Endodermal cell (in vitro differentiated cells): ENCODE measurements around the gene BCKDHA. TPM values are rescaled to one million over a fixed set of nuclear protein-coding genes. Genes with fewer than 3 reads are reported as not detected.

Source experiments
- DNase-seq: peaks from one replicate; pipeline ENCODE4 v3.0.0-alpha.2; 2017
- H3K27ac ChIP-seq: 2 replicates; pipeline ENCODE4 v1.5.1; 2013; ENCODE audit warnings: mild to moderate bottlenecking, low read depth, low read length, moderate library complexity
- H3K27me3 ChIP-seq: 2 replicates; pipeline ENCODE4 v1.6.1; 2013; ENCODE audit warnings: mild to moderate bottlenecking, low read length, moderate library complexity; ENCODE audit not compliant: insufficient read depth, control insufficient read depth, poor library complexity, severe bottlenecking
- H3K36me3 ChIP-seq: 2 replicates; pipeline ENCODE4 v1.7.0; 2013; ENCODE audit warnings: mild to moderate bottlenecking, low read length, moderate library complexity; ENCODE audit not compliant: control insufficient read depth, insufficient read depth
- H3K4me1 ChIP-seq: one replicate; pipeline ENCODE4 v1.7.0; 2013; ENCODE audit warnings: low read length; ENCODE audit not compliant: control insufficient read depth, insufficient read depth
- H3K4me3 ChIP-seq: 2 replicates; pipeline ENCODE4 v1.5.1; 2013; ENCODE audit warnings: mild to moderate bottlenecking, low read length, moderate library complexity
- H3K9ac ChIP-seq: 2 replicates; pipeline ENCODE4 v1.6.1; 2013; ENCODE audit warnings: mild to moderate bottlenecking, low read length, moderate library complexity; ENCODE audit not compliant: poor library complexity, severe bottlenecking; ENCODE audit errors: extremely low read depth
- H3K9me3 ChIP-seq: 2 replicates; pipeline ENCODE4 v1.6.1; 2013; ENCODE audit warnings: mild to moderate bottlenecking, low read length, moderate library complexity; ENCODE audit not compliant: control insufficient read depth
- H3K27ac Mint-ChIP-seq: 2 replicates; pipeline ENCODE4 v1.8.0; 2020; ENCODE audit warnings: mixed read lengths
- H3K27me3 Mint-ChIP-seq: 2 replicates; pipeline ENCODE4 v1.8.0; 2021; ENCODE audit warnings: mild to moderate bottlenecking, mixed read lengths; ENCODE audit not compliant: insufficient read depth
- H3K36me3 Mint-ChIP-seq: 2 replicates; pipeline ENCODE4 v1.8.0; 2020; ENCODE audit warnings: low read depth, mixed read lengths
- H3K4me1 Mint-ChIP-seq: 2 replicates; pipeline ENCODE4 v1.8.0; 2020; ENCODE audit warnings: mixed read lengths
- H3K4me3 Mint-ChIP-seq: 2 replicates; pipeline ENCODE4 v1.8.0; 2020; ENCODE audit warnings: mild to moderate bottlenecking, moderate library complexity, mixed read lengths
- H3K9me3 Mint-ChIP-seq: 2 replicates; pipeline ENCODE4 v1.8.0; 2020; ENCODE audit warnings: mild to moderate bottlenecking, mixed read lengths
- CTCF ChIP-seq: fragments of 200-600 bp; sonication (generic); conservative IDR thresholded peaks from 2 replicates; pipeline ENCODE4 v1.5.0; 2021; ENCODE audit warnings: antibody characterized with exemption, mild to moderate bottlenecking
- whole genome bisulfite sequencing, 2 experiments: methylation state at CpG; one replicate each; pipeline versions ENCODE4 v1.1.5 to v1.1.7; 2013; ENCODE audit warnings: missing lambda C conversion rate in 2 of 2, mixed read lengths in 1 of 2; ENCODE audit not compliant: insufficient coverage in 1 of 2, insufficient read length in 1 of 2; 5-methylcytosine and 5-hydroxymethylcytosine counted together
- total RNA-seq, 2 donors: library from RNA; stranded (reverse); fragmentation: NEBNext Ultra II Directional in 1 of 2; extraction: Animal tissue kit (Norgen Biotek cat#: 25700) in 1 of 2; gene quantifications; 2 replicates in 1 of 2; 3 replicates in 1 of 2; pipeline ENCODE4 v1.2.1, GENCODE V29; 2021

Gene BCKDHA
- total RNA-seq, 2 donors from 2014 or later = 18.0 to 21.6 TPM

- H3K36me3 ChIP-seq = peaks cover 9% of the 10 kb centered on the region
- H3K27ac ChIP-seq = no peak overlapping the region
- TF ChIP-seq CTCF = no peak
- no peaks in the 10 kb centered on the region for H3K9me3 ChIP-seq
- Mint-ChIP-seq H3K27ac (no peak overlapping the region), H3K9me3 (no peaks in the 10 kb centered on the region), H3K4me1 (no peaks in the 10 kb centered on the region), H3K27me3 (no peaks in the 10 kb centered on the region), H3K36me3 (peaks cover 21% of the 10 kb centered on the region), H3K4me3 (no peak overlapping the region)
- no peak overlapping the region for H3K4me3 ChIP-seq
- no peaks in the 10 kb centered on the region for H3K27me3 ChIP-seq
- no peak for DNase-seq
- H3K4me1 ChIP-seq = no peaks in the 10 kb centered on the region
- H3K9ac ChIP-seq = no peak overlapping the region
- 83 to 91% methylated on average over 2 to 13 of the region's 13 CpGs for WGBS, 2 experiments
Measured at GRCh38 chr19:41386442-41386841, 11.2 kb upstream of the BCKDHA start.

GRCh38 chr19:41391618-41392017 lies 6.0 kb upstream of the BCKDHA start:
- no peak for DNase-seq
- no peaks in the 10 kb centered on the region for H3K27me3 Mint-ChIP-seq
- H3K36me3 Mint-ChIP-seq = peaks cover 18% of the 10 kb centered on the region
- Histone ChIP-seq H3K4me3 (no peak overlapping the region), H3K36me3 (peaks cover 15% of the 10 kb centered on the region), H3K27ac (no peak overlapping the region), H3K9ac (no peak overlapping the region), H3K27me3 (no peaks in the 10 kb centered on the region), H3K9me3 (no peaks in the 10 kb centered on the region), H3K4me1 (no peaks in the 10 kb centered on the region)
- no peak for TF ChIP-seq CTCF
- WGBS, 2 experiments = 90 to 94% methylated on average over 11 of the region's 11 CpGs
- H3K4me3 Mint-ChIP-seq = no peak overlapping the region
- H3K4me1 Mint-ChIP-seq = peaks cover 4% of the 10 kb centered on the region
- H3K27ac Mint-ChIP-seq = no peak overlapping the region
- H3K9me3 Mint-ChIP-seq = no peaks in the 10 kb centered on the region

- Histone ChIP-seq H3K27ac (no peak overlapping the region), H3K9ac (no peak overlapping the region), H3K9me3 (no peaks in the 10 kb centered on the region), H3K27me3 (no peaks in the 10 kb centered on the region), H3K36me3 (peaks cover 15% of the 10 kb centered on the region), H3K4me1 (no peaks in the 10 kb centered on the region), H3K4me3 (no peak overlapping the region)
- no peak overlapping the region for H3K4me3 Mint-ChIP-seq
- H3K9me3 Mint-ChIP-seq = no peaks in the 10 kb centered on the region
- H3K27me3 Mint-ChIP-seq = no peaks in the 10 kb centered on the region
- DNase-seq = no peak
- peaks cover 4% of the 10 kb centered on the region for H3K4me1 Mint-ChIP-seq
- peaks cover 18% of the 10 kb centered on the region for H3K36me3 Mint-ChIP-seq
- no peak for TF ChIP-seq CTCF
- 93 to 95% methylated on average over 6 to 12 of the region's 12 CpGs for WGBS, 2 experiments
- no peak overlapping the region for H3K27ac Mint-ChIP-seq
Measured at GRCh38 chr19:41392775-41393174, 4.8 kb upstream of the BCKDHA start.
